ENCODE measurements around the gene SH3PXD2A.

DNA sequence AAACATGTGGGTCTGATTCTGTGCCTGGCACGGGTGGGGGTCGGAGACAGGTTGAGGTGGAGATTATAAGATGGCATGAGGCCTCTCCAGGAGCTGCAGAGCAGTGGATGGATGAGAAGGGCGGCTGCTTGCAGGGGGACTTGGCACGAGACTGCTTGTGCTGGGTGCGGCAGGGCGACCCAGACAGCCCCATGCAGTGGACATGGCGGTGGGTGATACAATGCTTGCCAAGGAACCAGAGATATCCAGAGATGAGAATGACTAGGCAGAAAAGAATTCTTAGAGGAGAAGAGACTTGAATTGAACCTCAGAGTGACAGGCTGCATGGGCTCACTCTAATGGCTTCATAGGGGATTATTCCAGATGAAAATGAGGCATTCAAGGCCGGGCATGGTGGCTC lies 216.4 kb downstream of the SH3PXD2A start:
- TF ChIP-seq, protein P1, sequence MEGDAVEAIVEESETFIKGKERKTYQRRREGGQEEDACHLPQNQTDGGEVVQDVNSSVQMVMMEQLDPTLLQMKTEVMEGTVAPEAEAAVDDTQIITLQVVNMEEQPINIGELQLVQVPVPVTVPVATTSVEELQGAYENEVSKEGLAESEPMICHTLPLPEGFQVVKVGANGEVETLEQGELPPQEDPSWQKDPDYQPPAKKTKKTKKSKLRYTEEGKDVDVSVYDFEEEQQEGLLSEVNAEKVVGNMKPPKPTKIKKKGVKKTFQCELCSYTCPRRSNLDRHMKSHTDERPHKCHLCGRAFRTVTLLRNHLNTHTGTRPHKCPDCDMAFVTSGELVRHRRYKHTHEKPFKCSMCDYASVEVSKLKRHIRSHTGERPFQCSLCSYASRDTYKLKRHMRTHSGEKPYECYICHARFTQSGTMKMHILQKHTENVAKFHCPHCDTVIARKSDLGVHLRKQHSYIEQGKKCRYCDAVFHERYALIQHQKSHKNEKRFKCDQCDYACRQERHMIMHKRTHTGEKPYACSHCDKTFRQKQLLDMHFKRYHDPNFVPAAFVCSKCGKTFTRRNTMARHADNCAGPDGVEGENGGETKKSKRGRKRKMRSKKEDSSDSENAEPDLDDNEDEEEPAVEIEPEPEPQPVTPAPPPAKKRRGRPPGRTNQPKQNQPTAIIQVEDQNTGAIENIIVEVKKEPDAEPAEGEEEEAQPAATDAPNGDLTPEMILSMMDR (IDR thresholded peaks at IDR 0.05; ENCODE audit: borderline replicate concordance, extremely low read depth, low read length, poor library complexity, severe bottlenecking): no peak
- no peak for TF ChIP-seq EZH2 (IDR thresholded peaks at IDR 0.05; ENCODE audit: borderline replicate concordance, low read depth, low read length, severe bottlenecking)

Data from DND-41 (cell line).